Hepatocyte (in vitro differentiated cells): ENCODE results near the gene CDH22. TPM values are rescaled to one million over a fixed set of nuclear protein-coding genes. Genes with fewer than 3 reads are reported as not detected.

Experiments
- DNase-seq: peaks from one replicate; pipeline ENCODE4 v3.0.0-alpha.2; 2016; ENCODE audit warnings: low spot score
- H2AFZ ChIP-seq: fragments of 200-600 bp; sonication (generic); 2 replicates; pipeline ENCODE4 v1.6.0; 2016; ENCODE audit warnings: antibody characterized with exemption, mild to moderate bottlenecking
- H3K27ac ChIP-seq: fragments of 200-600 bp; sonication (generic); 2 replicates; pipeline ENCODE4 v1.5.1; 2016; ENCODE audit warnings: mild to moderate bottlenecking
- H3K27me3 ChIP-seq: fragments of 200-600 bp; sonication (generic); 2 replicates; pipeline ENCODE4 v1.6.1; 2016
- H3K36me3 ChIP-seq: fragments of 200-600 bp; sonication (generic); replicated peaks from 2 replicates; pipeline ENCODE4 v1.5.1; 2016; ENCODE audit warnings: low read depth; ENCODE audit not compliant: insufficient read depth
- H3K4me1 ChIP-seq: fragments of 200-600 bp; sonication (generic); 2 replicates; pipeline ENCODE4 v1.5.1; 2016; ENCODE audit warnings: mild to moderate bottlenecking, moderate library complexity; ENCODE audit not compliant: insufficient read depth
- H3K4me2 ChIP-seq: fragments of 200-600 bp; sonication (generic); 2 replicates; pipeline ENCODE4 v1.6.0; 2016
- H3K4me3 ChIP-seq: fragments of 200-600 bp; sonication (generic); 2 replicates; pipeline ENCODE4 v1.5.1; 2016; ENCODE audit warnings: mild to moderate bottlenecking
- H3K79me2 ChIP-seq: fragments of 200-600 bp; sonication (generic); 2 replicates; pipeline ENCODE4 v1.6.0; 2017; ENCODE audit warnings: mild to moderate bottlenecking
- H3K9me2 ChIP-seq: fragments of 200-600 bp; sonication (generic); replicated peaks from 2 replicates; pipeline ENCODE4 v1.6.0; 2017; ENCODE audit warnings: mild to moderate bottlenecking; ENCODE audit not compliant: insufficient read depth
- H3K9me3 ChIP-seq: fragments of 200-600 bp; sonication (generic); 2 replicates; pipeline ENCODE4 v1.5.1; 2016; ENCODE audit warnings: low read depth, mild to moderate bottlenecking
- H4K20me1 ChIP-seq: fragments of 200-600 bp; sonication (generic); 2 replicates; pipeline ENCODE4 v1.6.0; 2016; ENCODE audit warnings: mild to moderate bottlenecking; ENCODE audit not compliant: insufficient read depth, poor library complexity, severe bottlenecking
- EZH2 ChIP-seq: fragments of 200-600 bp; sonication (generic); IDR thresholded peaks from 2 replicates; pipeline ENCODE4 v1.6.1; 2016; ENCODE audit warnings: antibody characterized with exemption, mild to moderate bottlenecking, borderline replicate concordance
- EZH2phosphoT487 ChIP-seq: fragments of 200-600 bp; sonication (generic); IDR thresholded peaks from one replicate; pipeline ENCODE4 v1.6.1; 2018; ENCODE audit warnings: antibody characterized with exemption, mild to moderate bottlenecking, low read depth, moderate library complexity; ENCODE audit not compliant: unreplicated experiment, severe bottlenecking
- WGBS: methylation state at CpG from one replicate; pipeline ENCODE4 v1.1.6; 2016; ENCODE audit warnings: low lambda C conversion rate; ENCODE audit errors: missing lambda C conversion rate; 5-methylcytosine and 5-hydroxymethylcytosine counted together
- polyA plus RNA-seq: library from polyadenylated mRNA; unstranded; fragments of >200 nt; fragmentation: Nextera tagmentation; extraction: Ambion mirVana; gene quantifications from 2 replicates; pipeline ENCODE4 v1.2.1, GENCODE V29; 2016
- total RNA-seq: library from RNA; depleted of rRNA; stranded (reverse); fragments of >200 nt; gene quantifications from 2 replicates; pipeline ENCODE4 v1.2.3, GENCODE V29; 2014
- TF ChIP-seq, protein P1 (sequence below): fragments of 200-600 bp; sonication (generic); IDR thresholded peaks from 2 replicates; pipeline ENCODE4 v1.5.1; 2016; ENCODE audit warnings: antibody characterized with exemption, mild to moderate bottlenecking; ENCODE audit not compliant: poor library complexity

The CDH22 gene
- total and polyA plus RNA-seq, 2 experiments from 2014 or later, result not detected

DNA sequence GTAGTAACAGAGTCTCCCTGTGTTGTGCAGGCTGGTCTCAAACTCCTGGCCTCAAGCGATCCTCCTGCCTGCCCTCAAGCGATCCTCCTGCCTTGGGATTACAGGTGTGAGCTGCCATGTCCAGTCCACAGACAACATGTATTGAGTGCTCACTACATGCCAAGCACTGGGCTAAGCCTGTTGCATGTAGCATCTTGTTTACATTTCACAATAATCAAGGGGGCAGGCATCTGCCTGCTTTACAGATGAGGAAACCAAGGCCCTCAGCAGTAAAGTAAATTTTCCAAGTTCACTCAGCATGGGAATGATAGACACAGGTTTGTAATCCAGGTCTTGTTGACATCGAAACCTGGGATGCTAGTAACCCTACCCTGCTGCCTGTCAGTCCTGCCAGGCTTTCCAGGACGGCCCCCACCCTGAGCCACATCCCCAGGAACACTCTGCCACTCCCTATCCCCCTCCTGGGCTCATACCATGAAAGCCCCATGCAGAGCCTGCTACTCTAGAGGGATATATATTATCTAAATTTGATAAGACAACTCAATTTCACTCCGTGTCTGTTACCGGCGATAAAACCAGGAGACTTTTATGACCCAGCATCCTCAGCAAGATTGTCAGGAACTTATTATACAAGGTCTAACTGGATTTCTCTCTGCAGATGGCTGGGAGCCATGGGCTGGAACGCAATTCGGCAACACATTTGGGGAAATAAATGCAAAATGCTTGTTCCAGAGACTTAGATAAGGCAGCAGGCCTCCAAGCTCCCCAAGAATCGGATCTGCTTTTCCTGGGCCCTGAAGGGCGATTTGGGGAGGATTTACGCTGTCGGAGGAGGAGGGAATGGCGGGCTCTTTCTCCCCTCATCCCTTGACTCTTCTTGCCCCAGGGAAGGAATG, 159.7 kb downstream of the CDH22 start:
- Histone ChIP-seq H3K9me3 (no peaks in the 10 kb centered on the region), H3K9me2 (no peaks in the 10 kb centered on the region), H3K4me2 (no peak overlapping the region), H3K79me2 (no peaks in the 10 kb centered on the region), H3K36me3 (no peaks in the 10 kb centered on the region), H4K20me1 (no peaks in the 10 kb centered on the region), H3K27ac (no peak overlapping the region), H3K4me3 (no peak overlapping the region), H3K27me3 (no peaks in the 10 kb centered on the region), H2AFZ (no peak overlapping the region), H3K4me1 (no peaks in the 10 kb centered on the region)
- no peak for DNase-seq
- WGBS, result 67% methylated on average over 14 of the region's 14 CpGs
- TF ChIP-seq, protein P1, sequence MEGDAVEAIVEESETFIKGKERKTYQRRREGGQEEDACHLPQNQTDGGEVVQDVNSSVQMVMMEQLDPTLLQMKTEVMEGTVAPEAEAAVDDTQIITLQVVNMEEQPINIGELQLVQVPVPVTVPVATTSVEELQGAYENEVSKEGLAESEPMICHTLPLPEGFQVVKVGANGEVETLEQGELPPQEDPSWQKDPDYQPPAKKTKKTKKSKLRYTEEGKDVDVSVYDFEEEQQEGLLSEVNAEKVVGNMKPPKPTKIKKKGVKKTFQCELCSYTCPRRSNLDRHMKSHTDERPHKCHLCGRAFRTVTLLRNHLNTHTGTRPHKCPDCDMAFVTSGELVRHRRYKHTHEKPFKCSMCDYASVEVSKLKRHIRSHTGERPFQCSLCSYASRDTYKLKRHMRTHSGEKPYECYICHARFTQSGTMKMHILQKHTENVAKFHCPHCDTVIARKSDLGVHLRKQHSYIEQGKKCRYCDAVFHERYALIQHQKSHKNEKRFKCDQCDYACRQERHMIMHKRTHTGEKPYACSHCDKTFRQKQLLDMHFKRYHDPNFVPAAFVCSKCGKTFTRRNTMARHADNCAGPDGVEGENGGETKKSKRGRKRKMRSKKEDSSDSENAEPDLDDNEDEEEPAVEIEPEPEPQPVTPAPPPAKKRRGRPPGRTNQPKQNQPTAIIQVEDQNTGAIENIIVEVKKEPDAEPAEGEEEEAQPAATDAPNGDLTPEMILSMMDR, result no peak
- no peak for TF ChIP-seq EZH2phosphoT487
- TF ChIP-seq EZH2, result no peak

DNA sequence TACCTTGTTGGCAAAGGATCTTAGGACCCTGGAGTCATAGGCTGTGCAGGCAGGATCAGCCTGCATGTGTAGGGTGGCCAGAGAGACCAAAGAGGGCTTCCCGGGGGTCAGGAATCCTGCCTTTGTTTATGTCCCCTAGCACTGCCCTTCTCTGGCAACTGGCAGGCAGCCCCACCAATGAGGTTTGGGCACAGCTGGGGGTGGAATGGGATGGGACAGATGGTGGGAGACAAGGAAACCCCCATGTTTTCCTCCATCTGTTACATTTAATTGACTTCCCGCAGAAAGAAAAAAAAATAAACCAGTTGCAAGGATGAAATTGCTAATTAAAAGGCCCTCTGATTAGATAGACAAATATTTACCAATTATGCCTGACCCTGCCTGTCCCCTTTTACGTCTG, 162.6 kb downstream of the CDH22 start:
- no peak overlapping the region for H3K4me3 ChIP-seq
- H3K79me2 ChIP-seq, result no peaks in the 10 kb centered on the region
- H4K20me1 ChIP-seq, result no peaks in the 10 kb centered on the region
- H3K27ac ChIP-seq, result no peak overlapping the region
- H3K9me3 ChIP-seq, result no peaks in the 10 kb centered on the region
- H3K36me3 ChIP-seq, result no peaks in the 10 kb centered on the region
- peaks cover 13% of the 10 kb centered on the region for H3K27me3 ChIP-seq
- DNase-seq, result no peak
- H3K9me2 ChIP-seq, result no peaks in the 10 kb centered on the region
- H3K4me2 ChIP-seq, result no peak overlapping the region
- 53% methylated on average over 3 of the region's 3 CpGs for WGBS
- TF ChIP-seq EZH2 (no peak), EZH2phosphoT487 (no peak)
- TF ChIP-seq, protein P1, result no peak
- H3K4me1 ChIP-seq, result no peaks in the 10 kb centered on the region
- H2AFZ ChIP-seq, result no peak overlapping the region

DNA sequence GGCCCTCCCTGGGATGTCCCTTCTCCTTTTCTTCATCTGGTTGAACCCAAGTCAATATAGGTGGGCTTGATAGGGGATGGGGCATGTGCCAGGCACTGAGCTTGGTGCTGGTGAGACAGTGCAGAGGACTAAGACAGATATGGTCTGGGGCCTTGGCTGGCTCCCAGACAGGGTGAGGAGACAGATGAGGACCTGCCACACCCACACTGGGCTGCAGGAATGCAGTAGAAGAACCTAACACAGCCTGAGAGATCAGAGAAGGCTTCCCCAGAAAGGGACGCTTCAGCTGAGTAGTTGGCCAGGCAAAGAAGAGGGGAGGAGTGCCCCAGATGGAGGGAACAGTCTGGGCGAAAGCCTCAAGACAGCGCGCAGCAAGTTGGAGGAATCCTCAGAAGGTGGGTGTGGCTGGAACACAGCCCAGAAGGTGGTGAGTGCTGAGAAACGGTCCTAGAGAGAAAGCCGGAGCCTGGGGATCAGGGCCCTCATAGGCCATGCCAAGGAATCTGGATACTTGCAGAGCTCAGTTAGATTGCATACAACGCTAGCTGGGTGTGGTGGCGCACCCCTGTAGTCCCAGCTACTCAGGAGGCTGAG, 163.8 kb downstream of the CDH22 start:
- DNase-seq, result no peak
- no peak overlapping the region for H3K4me3 ChIP-seq
- H3K79me2 ChIP-seq, result no peaks in the 10 kb centered on the region
- H3K9me3 ChIP-seq, result no peaks in the 10 kb centered on the region
- no peak overlapping the region for H3K27ac ChIP-seq
- H2AFZ ChIP-seq, result no peak overlapping the region
- WGBS, result 77% methylated on average over 8 of the region's 8 CpGs
- no peaks in the 10 kb centered on the region for H4K20me1 ChIP-seq
- H3K4me1 ChIP-seq, result no peaks in the 10 kb centered on the region
- H3K9me2 ChIP-seq, result no peaks in the 10 kb centered on the region
- no peak overlapping the region for H3K4me2 ChIP-seq
- TF ChIP-seq, protein P1, result no peak
- no peak for TF ChIP-seq EZH2phosphoT487
- TF ChIP-seq EZH2, result no peak
- H3K27me3 ChIP-seq, result peaks cover 13% of the 10 kb centered on the region
- no peaks in the 10 kb centered on the region for H3K36me3 ChIP-seq
